NCI-H2227 (cell line): ENCODE data around the gene TAF1B.
"Not testable (repeated sequence)": the region's sequence is repeated elsewhere in the genome, so short reads cannot be mapped to it uniquely, and the experiment has no call there.

Experiments used
- DNase-seq: peaks from one replicate; lab custom pipeline; 2025; ENCODE audit not compliant: unreplicated experiment; lab: John Stamatoyannopoulos, UW

TAF1B gene

GRCh38 chr2:9830685-9831410, 12.4 kb upstream of the TAF1B start:
- DNase-seq, result peak; percentile 40

GRCh38 chr2:9831670-9832069, 11.6 kb upstream of the TAF1B start:
- no peak for DNase-seq

- no peak for DNase-seq
Measured at GRCh38 chr2:9832586-9832985, 10.7 kb upstream of the TAF1B start.

- not testable (repeated sequence) for DNase-seq
Measured at GRCh38 chr2:9835068-9835467, 8.2 kb upstream of the TAF1B start.

- no peak for DNase-seq
Measured at GRCh38 chr2:9836074-9836473, 7.2 kb upstream of the TAF1B start.

- DNase-seq, result no peak
Measured at GRCh38 chr2:9836517-9836916, 6.8 kb upstream of the TAF1B start.

GRCh38 chr2:9837451-9837850, 5.8 kb upstream of the TAF1B start:
- DNase-seq, result no peak

GRCh38 chr2:9838391-9838790, 4.9 kb upstream of the TAF1B start:
- no peak for DNase-seq

- DNase-seq, result no peak
Measured at GRCh38 chr2:9842487-9843228, 616 bp upstream of the TAF1B start.

- peak; percentile 41 for DNase-seq
Measured at GRCh38 chr2:9844036-9844483, 786 bp downstream of the TAF1B start.

- no peak for DNase-seq
Measured at GRCh38 chr2:9844576-9844975, 1.3 kb downstream of the TAF1B start.

- no peak for DNase-seq
Measured at GRCh38 chr2:9846554-9846953, 3.3 kb downstream of the TAF1B start.

GRCh38 chr2:9847140-9847539, 3.9 kb downstream of the TAF1B start:
- DNase-seq, result no peak

GRCh38 chr2:9852881-9853280, 9.6 kb downstream of the TAF1B start:
- no peak for DNase-seq

GRCh38 chr2:9857814-9858729, 14.8 kb downstream of the TAF1B start:
- no peak for DNase-seq

- no peak for DNase-seq
Measured at GRCh38 chr2:9858730-9859068, 15.4 kb downstream of the TAF1B start.

- not testable (repeated sequence) for DNase-seq
Measured at GRCh38 chr2:9860922-9861580, 17.8 kb downstream of the TAF1B start.

- no peak for DNase-seq
Measured at GRCh38 chr2:9867881-9868280, 24.6 kb downstream of the TAF1B start.

GRCh38 chr2:9873337-9873736, 30.1 kb downstream of the TAF1B start:
- DNase-seq, result no peak

- no peak for DNase-seq
Measured at GRCh38 chr2:9877026-9877425, 33.8 kb downstream of the TAF1B start.

GRCh38 chr2:9877726-9878125, 34.5 kb downstream of the TAF1B start:
- DNase-seq, result no peak
